Retinal pigment epithelial cell (primary cell): Measurements from ENCODE around the gene TF.

ENCODE experiments used
- DNase-seq: peaks from one replicate; pipeline ENCODE4 v3.0.0-alpha.2; 2010; ENCODE audit warnings: low read depth
- H3K4me3 ChIP-seq: 2 replicates; pipeline ENCODE4 v1.5.1; 2011; ENCODE audit warnings: mild to moderate bottlenecking, low read length, control low read depth, moderate library complexity
- TF ChIP-seq, protein P1 (sequence below): conservative IDR thresholded peaks from 2 replicates; pipeline ENCODE4 v1.5.1; 2011; ENCODE audit warnings: low read depth, low read length, control low read depth, inconsistent platforms

TF gene

DNA sequence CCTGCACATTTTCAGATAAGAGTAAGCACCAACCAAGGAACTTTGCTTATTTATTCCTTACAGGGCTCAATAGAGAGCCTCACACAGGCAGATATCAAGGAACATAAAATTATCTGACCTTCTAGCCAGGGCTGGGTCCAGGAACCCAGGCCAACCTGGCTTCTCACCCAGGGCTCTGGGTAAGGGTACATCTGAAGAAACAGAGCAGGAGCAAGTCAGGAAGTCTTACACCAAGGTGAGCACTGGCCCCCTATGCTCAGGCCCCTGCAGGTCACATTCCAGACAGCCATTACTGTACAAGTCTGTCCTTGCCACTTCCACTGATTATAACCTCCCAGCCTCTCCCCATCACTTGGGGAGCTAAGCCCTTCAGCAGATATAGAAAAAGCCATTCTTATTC is 19.1 kb downstream of the TF start:
- TF ChIP-seq, protein P1, sequence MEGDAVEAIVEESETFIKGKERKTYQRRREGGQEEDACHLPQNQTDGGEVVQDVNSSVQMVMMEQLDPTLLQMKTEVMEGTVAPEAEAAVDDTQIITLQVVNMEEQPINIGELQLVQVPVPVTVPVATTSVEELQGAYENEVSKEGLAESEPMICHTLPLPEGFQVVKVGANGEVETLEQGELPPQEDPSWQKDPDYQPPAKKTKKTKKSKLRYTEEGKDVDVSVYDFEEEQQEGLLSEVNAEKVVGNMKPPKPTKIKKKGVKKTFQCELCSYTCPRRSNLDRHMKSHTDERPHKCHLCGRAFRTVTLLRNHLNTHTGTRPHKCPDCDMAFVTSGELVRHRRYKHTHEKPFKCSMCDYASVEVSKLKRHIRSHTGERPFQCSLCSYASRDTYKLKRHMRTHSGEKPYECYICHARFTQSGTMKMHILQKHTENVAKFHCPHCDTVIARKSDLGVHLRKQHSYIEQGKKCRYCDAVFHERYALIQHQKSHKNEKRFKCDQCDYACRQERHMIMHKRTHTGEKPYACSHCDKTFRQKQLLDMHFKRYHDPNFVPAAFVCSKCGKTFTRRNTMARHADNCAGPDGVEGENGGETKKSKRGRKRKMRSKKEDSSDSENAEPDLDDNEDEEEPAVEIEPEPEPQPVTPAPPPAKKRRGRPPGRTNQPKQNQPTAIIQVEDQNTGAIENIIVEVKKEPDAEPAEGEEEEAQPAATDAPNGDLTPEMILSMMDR, result no peak
- H3K4me3 ChIP-seq, result no peak overlapping the region
- no peak for DNase-seq

DNA sequence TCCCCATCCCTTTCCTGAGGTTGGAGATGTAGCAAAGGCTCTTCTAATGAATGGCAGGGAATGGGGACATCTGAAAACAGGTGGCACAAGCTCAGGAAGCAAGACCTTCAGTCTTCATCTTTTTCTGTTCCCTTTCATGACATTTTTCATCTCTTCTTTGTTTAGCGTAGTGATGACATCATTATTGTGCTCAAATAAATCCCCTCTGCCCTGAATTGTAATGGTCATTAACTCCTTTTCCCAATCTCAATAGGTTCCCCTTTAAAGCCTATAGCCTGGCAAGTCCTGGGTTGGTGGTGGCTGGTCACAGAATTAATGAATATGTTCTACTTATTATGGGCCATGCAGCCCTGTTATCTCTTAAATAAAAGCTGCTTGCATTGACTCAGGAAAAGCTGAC is 21.4 kb downstream of the TF start:
- DNase-seq, result no peak

DNA sequence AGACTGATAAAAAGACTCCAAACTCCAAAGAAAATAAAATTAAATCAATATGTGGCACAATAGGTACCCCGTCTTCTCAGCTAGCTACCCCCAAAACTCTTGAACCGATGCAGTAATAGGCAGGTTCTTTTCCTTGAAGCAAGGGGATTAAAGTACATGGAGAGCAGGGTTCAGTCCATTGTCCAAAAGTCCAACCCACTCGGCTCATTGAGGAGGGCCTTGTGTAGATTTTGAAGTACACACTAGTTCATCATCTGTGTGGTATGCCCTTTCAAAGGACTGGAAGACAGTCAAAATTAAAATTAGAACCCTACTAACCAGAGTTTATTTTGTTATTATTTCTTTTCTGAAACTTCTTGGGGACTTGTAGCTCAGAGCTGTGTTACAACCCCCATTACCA is 23.3 kb downstream of the TF start:
- no peak overlapping the region for H3K4me3 ChIP-seq
- TF ChIP-seq, protein P1, result no peak
- DNase-seq, result no peak

More for the DNA sequence above, 21.4 kb downstream of the TF start:
- no peak overlapping the region for H3K4me3 ChIP-seq
- TF ChIP-seq, protein P1, result no peak

DNA sequence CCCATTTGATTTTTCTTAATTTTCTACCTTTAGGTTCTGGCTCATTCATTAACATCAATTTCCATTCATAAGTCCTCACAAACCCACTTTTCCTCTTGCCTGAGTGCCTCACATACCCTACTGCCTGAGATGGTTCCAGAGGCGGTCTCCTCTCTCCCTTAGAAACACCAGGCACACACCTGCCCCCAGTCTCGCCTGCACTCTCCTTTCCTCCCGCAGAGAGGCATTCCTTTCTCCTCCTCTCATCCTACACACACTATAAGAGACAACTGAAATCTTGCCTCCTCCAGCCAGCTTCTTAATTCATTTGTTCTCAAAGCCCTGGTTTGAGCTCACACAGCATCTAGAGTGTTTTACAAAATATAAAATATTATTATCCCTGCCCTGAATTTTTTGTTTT is 27.5 kb downstream of the TF start:
- TF ChIP-seq, protein P1, result no peak
- DNase-seq, result no peak
- no peak overlapping the region for H3K4me3 ChIP-seq

DNA sequence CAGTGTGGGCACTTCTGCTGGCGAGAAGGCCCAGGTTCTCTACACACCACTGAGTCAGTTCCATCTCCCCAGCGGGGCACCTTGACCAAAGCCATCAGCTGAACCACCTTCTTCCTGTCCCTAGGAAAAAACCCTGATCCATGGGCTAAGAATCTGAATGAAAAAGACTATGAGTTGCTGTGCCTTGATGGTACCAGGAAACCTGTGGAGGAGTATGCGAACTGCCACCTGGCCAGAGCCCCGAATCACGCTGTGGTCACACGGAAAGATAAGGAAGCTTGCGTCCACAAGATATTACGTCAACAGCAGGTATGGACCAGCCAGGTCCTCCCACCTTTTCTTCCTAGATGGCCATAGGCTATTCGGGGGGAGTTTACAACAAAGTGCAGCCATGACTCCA is 29.1 kb downstream of the TF start:
- no peak for DNase-seq
- H3K4me3 ChIP-seq, result no peak overlapping the region
- TF ChIP-seq, protein P1, result no peak

DNA sequence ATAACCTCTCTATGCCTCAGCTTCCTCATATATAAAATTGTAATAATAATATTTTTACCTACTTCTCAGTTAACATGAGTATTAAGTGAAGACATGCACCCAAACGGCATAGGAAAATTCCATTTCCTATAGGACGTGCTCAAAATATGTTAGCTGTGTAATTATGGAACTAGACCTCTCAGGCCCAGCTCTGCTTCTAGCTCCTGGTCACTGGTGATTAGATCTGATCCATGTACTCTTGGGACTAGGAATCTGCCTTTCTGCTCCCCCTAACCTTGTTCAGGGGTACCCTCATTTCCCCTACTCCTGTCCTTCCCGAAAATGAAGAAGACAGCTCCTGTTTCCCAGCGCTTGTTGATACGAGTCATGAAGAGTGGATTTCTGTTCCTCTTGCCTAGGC is 29.6 kb downstream of the TF start:
- DNase-seq, result no peak
- H3K4me3 ChIP-seq, result no peak overlapping the region
- TF ChIP-seq, protein P1, result no peak

DNA sequence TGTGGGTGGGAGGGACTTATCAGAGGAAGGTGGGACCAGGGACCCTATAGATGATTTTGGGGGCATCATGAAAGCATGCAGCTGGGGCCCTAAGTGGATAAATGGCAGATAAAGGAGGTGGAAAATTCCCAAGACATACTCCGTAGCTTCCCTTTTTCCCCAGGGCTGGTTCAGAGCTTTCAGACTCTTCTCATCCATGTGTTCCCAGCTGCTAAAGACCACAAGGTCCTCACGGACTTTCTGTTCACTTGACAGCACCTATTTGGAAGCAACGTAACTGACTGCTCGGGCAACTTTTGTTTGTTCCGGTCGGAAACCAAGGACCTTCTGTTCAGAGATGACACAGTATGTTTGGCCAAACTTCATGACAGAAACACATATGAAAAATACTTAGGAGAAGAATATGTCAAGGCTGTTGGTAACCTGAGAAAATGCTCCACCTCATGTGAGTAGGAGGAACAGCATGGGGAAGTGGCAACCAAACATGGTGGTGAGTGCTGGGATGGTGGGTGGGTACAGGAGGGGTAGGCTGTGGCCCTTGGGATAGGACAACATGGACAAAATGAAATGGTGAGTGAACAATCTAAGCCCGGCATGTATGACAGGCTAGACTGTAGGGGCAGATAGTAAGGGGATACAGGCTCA is 30.7 kb downstream of the TF start:
- no peak overlapping the region for H3K4me3 ChIP-seq
- no peak for DNase-seq
- TF ChIP-seq, protein P1, result no peak
